Ishikawa (cell line): ENCODE measurements around the gene CD19.

Source experiments
- EGR1 ChIP-seq: IDR thresholded peaks from 2 replicates; pipeline ENCODE4 v1.6.1; 2012
- EP300 ChIP-seq: IDR thresholded peaks from 2 replicates; pipeline ENCODE4 v1.6.1; 2012; ENCODE audit warnings: borderline replicate concordance
- NFIC ChIP-seq: IDR thresholded peaks from 2 replicates; pipeline ENCODE4 v1.6.1; 2012
- TAF1 ChIP-seq: IDR thresholded peaks from 2 replicates; pipeline ENCODE4 v1.6.1; 2012; ENCODE audit warnings: low read depth, mild to moderate bottlenecking
- YY1 ChIP-seq: IDR thresholded peaks from 2 replicates; pipeline ENCODE4 v1.6.1; 2012; ENCODE audit warnings: low read depth

- TF ChIP-seq EP300, result no peak
- no peak for TF ChIP-seq YY1
- no peak for TF ChIP-seq EGR1
- no peak for TF ChIP-seq TAF1
- TF ChIP-seq NFIC, result no peak
Observed at GRCh38 chr16:28898266-28898665, 33.5 kb upstream of the CD19 start.
